Measurements from ENCODE around the gene TMEM129.

The TMEM129 gene

GRCh38 chr4:1745165-1745564 lies 24.0 kb upstream of the TMEM129 start:
- no peak for DNase-seq (ENCODE audit: low read depth in 1 of 2, low spot score in 1 of 2)

- no peak for DNase-seq (ENCODE audit: low read depth in 1 of 2, low spot score in 1 of 2)
Measured at GRCh38 chr4:1744552-1744951, 23.4 kb upstream of the TMEM129 start.

GRCh38 chr4:1743975-1744374 lies 22.9 kb upstream of the TMEM129 start:
- no peak for DNase-seq (ENCODE audit: low read depth in 1 of 2, low spot score in 1 of 2)

- no peak for DNase-seq (ENCODE audit: low read depth in 1 of 2, low spot score in 1 of 2)
Measured at GRCh38 chr4:1743551-1743950, 22.4 kb upstream of the TMEM129 start.

GRCh38 chr4:1741208-1741607 lies 20.1 kb upstream of the TMEM129 start:
- DNase-seq (ENCODE audit: low read depth in 1 of 2, low spot score in 1 of 2): no peak

GRCh38 chr4:1740021-1740545 lies 19.0 kb upstream of the TMEM129 start:
- DNase-seq (ENCODE audit: low read depth in 1 of 2, low spot score in 1 of 2): no peak

- DNase-seq (ENCODE audit: low read depth in 1 of 2, low spot score in 1 of 2): no peak
Measured at GRCh38 chr4:1739358-1739757, 18.2 kb upstream of the TMEM129 start.

GRCh38 chr4:1738410-1738809 lies 17.3 kb upstream of the TMEM129 start:
- no peak for DNase-seq (ENCODE audit: low read depth in 1 of 2, low spot score in 1 of 2)

GRCh38 chr4:1737666-1738065 lies 16.5 kb upstream of the TMEM129 start:
- DNase-seq (ENCODE audit: low read depth in 1 of 2, low spot score in 1 of 2): no peak

GRCh38 chr4:1736812-1737211 lies 15.7 kb upstream of the TMEM129 start:
- no peak for DNase-seq (ENCODE audit: low read depth in 1 of 2, low spot score in 1 of 2)

- DNase-seq (ENCODE audit: low read depth in 1 of 2, low spot score in 1 of 2): no peak
Measured at GRCh38 chr4:1735215-1735614, 14.1 kb upstream of the TMEM129 start.

- DNase-seq (ENCODE audit: low read depth in 1 of 2, low spot score in 1 of 2): no peak
Measured at GRCh38 chr4:1732911-1733310, 11.8 kb upstream of the TMEM129 start.

- no peak for DNase-seq (ENCODE audit: low read depth in 1 of 2, low spot score in 1 of 2)
Measured at GRCh38 chr4:1731180-1731579, 10.1 kb upstream of the TMEM129 start.

GRCh38 chr4:1730532-1731135 lies 9.5 kb upstream of the TMEM129 start:
- no peak for DNase-seq (ENCODE audit: low read depth in 1 of 2, low spot score in 1 of 2)

GRCh38 chr4:1728061-1728980 lies 7.2 kb upstream of the TMEM129 start:
- DNase-seq (ENCODE audit: low read depth in 1 of 2, low spot score in 1 of 2): no peak

- DNase-seq (ENCODE audit: low read depth in 1 of 2, low spot score in 1 of 2): no peak
Measured at GRCh38 chr4:1727117-1728031, 6.3 kb upstream of the TMEM129 start.

GRCh38 chr4:1726146-1726934 lies 5.2 kb upstream of the TMEM129 start:
- peak; percentile 81 to 87 for DNase-seq (ENCODE audit: low read depth in 1 of 2, low spot score in 1 of 2)

- DNase-seq (ENCODE audit: low read depth in 1 of 2, low spot score in 1 of 2): no peak
Measured at GRCh38 chr4:1725521-1725920, 4.4 kb upstream of the TMEM129 start.

GRCh38 chr4:1723131-1723801 lies 2.1 kb upstream of the TMEM129 start:
- DNase-seq (ENCODE audit: low read depth in 1 of 2, low spot score in 1 of 2): no peak

- DNase-seq (ENCODE audit: low read depth in 1 of 2, low spot score in 1 of 2): no peak
Measured at GRCh38 chr4:1722551-1723118, 1.5 kb upstream of the TMEM129 start.

All from stimulated activated CD4-positive, alpha-beta T cell treated with anti-CD3 and anti-CD28 coated beads, Interleukin-15, amount 100 ng/mL, for 1 hour (primary cell).